ENCODE measurements around the gene SDHC. TPM values are rescaled to one million over a fixed set of nuclear protein-coding genes. Genes with fewer than 3 reads are reported as not detected.

Gene SDHC
- total RNA-seq, 1 donor from 2014 or later: 167 TPM

- TF ChIP-seq CTCF (IDR thresholded peaks at IDR 0.05): no peak
- no peaks in the 10 kb centered on the region for H3K4me1 ChIP-seq
- H3K9me3 ChIP-seq: no peaks in the 10 kb centered on the region
- no peaks in the 10 kb centered on the region for H3K27me3 ChIP-seq (ENCODE audit: low read depth)
- no peak for ATAC-seq
- no peak overlapping the region for H3K27ac ChIP-seq
- intact Hi-C loops (cut with DNase I): no loop called here
- no peak for DNase-seq
- H3K36me3 ChIP-seq: no peaks in the 10 kb centered on the region
- no peak overlapping the region for H3K4me3 ChIP-seq
Measured at GRCh38 chr1:161273402-161273801, 40.8 kb upstream of the SDHC start.

DNA sequence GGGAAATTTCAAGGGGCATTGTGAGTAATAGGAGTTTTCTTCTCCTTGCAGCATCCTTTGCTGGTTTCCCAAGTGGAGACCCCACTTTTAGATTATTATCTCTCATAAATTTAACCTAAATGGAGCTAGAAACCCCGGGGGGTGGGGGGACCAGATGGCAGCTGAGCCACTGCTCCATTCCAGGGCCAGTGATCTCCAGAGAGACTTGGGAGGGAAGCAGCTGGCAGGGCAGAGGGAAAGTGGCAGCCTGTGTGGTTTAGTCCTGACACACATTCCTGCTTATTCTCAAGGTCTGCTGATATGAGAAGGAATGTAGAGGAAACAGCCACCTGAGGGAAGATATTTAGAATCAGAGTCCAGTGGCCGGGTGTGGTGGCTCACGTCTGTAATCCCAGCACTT is 39.3 kb upstream of the SDHC start:
- Histone ChIP-seq H3K27me3 (ENCODE audit: low read depth) (no peaks in the 10 kb centered on the region), H3K27ac (no peak overlapping the region), H3K4me3 (no peak overlapping the region), H3K9me3 (no peaks in the 10 kb centered on the region), H3K36me3 (no peaks in the 10 kb centered on the region), H3K4me1 (no peaks in the 10 kb centered on the region)
- no peak for TF ChIP-seq CTCF (IDR thresholded peaks at IDR 0.05)
- intact Hi-C loops (cut with DNase I): no loop called here
- ATAC-seq (no peak), DNase-seq (no peak)

GRCh38 chr1:161282991-161283390 is 31.2 kb upstream of the SDHC start:
- Histone ChIP-seq H3K36me3 (no peaks in the 10 kb centered on the region), H3K27ac (no peak overlapping the region), H3K4me1 (no peaks in the 10 kb centered on the region), H3K9me3 (no peaks in the 10 kb centered on the region), H3K4me3 (no peak overlapping the region), H3K27me3 (ENCODE audit: low read depth) (no peaks in the 10 kb centered on the region)
- no peak for TF ChIP-seq CTCF (IDR thresholded peaks at IDR 0.05)
- ATAC-seq (no peak), DNase-seq (no peak)
- intact Hi-C loops (cut with DNase I): no loop called here

DNA sequence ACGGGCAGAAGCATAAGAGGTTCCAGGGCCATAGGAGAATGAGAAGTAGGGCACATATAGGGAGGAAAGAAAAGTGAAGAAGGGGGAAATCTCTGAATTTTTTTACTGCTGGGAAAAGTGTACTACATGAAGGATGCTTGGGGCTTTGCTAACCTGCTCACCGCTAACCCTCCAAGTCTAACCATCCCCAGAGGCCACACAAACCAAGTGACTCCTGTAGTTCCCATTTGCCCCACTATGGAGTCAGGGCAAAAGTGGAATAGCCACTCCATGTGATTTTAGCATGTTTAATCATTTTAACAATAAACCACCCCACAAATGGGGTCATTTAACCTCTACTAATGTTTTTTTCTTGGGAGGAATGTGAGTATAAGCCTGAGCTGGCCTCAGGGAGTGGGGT is 29.1 kb upstream of the SDHC start:
- no peak overlapping the region for H3K27ac ChIP-seq
- no peak for ATAC-seq
- no peak overlapping the region for H3K4me3 ChIP-seq
- intact Hi-C loops (cut with DNase I): no loop called here
- no peaks in the 10 kb centered on the region for H3K27me3 ChIP-seq (ENCODE audit: low read depth)
- no peak for DNase-seq
- H3K9me3 ChIP-seq: no peaks in the 10 kb centered on the region
- H3K4me1 ChIP-seq: no peaks in the 10 kb centered on the region
- no peaks in the 10 kb centered on the region for H3K36me3 ChIP-seq
- TF ChIP-seq CTCF (IDR thresholded peaks at IDR 0.05): no peak

DNA sequence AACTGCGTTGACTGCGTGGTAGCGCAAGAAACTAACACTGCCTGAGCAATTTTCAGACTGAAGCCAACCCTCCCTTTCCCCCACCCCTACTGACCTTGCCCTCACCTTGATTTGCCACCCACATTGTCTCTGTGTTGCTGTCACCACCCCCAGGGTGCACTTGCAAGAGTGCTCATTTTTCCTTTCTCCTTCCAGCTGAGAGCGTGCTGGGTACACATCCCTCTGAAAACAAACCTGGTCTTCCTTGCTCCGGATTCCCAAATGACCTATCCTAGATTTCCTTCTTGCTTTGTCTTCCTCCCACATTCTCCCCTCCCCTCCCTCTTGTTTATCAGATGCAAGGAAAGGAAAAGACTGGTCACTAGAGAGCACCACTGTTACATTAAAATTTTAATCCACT is 28.7 kb upstream of the SDHC start:
- Histone ChIP-seq H3K27me3 (ENCODE audit: low read depth) (no peaks in the 10 kb centered on the region), H3K4me3 (no peak overlapping the region), H3K27ac (no peak overlapping the region), H3K9me3 (no peaks in the 10 kb centered on the region), H3K4me1 (no peaks in the 10 kb centered on the region), H3K36me3 (no peaks in the 10 kb centered on the region)
- DNase-seq: no peak
- ATAC-seq: no peak
- intact Hi-C loops (cut with DNase I): no loop called here
- no peak for TF ChIP-seq CTCF (IDR thresholded peaks at IDR 0.05)

- DNase-seq (no peak), ATAC-seq (no peak)
- no peak overlapping the region for H3K27ac ChIP-seq
- TF ChIP-seq CTCF (IDR thresholded peaks at IDR 0.05): no peak
- no peaks in the 10 kb centered on the region for H3K27me3 ChIP-seq (ENCODE audit: low read depth)
- intact Hi-C loops (cut with DNase I): no loop called here
- no peak overlapping the region for H3K4me3 ChIP-seq
- H3K36me3 ChIP-seq: no peaks in the 10 kb centered on the region
- no peaks in the 10 kb centered on the region for H3K4me1 ChIP-seq
- H3K9me3 ChIP-seq: no peaks in the 10 kb centered on the region
Measured at GRCh38 chr1:161287482-161288054, 26.6 kb upstream of the SDHC start.
